NCI-H2029 treated with DMSO at 0.1 percent for 48 hours (cell line): ENCODE results near the gene PRPF4.
"Not testable (repeated sequence)": the region's sequence is repeated elsewhere in the genome, so short reads cannot be mapped to it uniquely, and the experiment has no call there.

Experiments used
- DNase-seq: peaks from one replicate; lab custom pipeline; 2025; lab: John Stamatoyannopoulos, UW

Gene PRPF4

DNA sequence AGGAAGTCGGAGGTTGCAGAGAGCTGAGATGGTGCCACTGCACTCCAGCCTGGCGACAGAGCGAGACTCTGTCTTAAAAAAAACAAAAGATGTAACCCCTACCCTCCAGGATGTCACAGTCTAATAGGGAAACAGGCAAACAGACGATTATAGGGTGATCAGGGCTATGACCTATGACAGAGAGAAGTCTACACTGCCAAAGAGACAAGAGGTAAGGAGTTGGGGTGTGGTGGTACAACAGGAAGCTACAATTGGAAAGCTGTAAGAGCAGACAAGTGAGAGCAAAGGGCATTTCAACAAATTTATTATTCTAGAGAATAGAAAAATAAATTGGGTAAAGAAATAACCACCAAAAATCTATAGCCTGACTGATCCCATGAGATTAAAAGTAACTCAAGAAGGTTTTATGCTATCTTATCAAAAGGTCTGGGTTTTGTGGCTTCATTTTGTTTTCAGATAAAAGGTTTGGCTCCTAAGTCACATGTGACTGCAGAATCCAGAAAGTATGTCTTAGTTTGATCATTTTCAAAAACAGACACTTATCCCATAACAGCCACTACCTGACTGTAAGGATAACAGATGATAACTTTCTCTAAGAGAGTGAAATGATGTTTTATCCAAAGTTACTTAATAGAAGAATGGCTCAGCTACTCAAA is 7.4 kb upstream of the PRPF4 start:
- no peak for DNase-seq

DNA sequence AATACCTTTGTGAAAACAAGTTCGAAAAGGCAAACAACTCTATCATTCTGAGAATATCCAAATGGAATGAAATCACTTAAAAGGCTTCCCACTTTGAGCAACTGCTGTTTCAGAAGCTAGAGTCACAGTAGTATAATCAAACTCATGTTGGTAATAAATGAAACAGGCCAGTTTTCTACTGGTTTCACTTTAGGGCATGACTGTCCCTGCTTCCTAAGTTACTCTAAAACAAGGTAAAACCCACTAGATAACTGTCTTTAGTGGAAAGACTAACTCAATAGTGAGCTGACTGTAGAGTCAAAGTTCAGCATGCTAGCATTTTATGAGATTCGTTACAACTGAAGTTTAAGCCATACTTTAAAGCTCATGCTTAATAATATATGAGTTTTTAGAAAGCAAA is 6.1 kb upstream of the PRPF4 start:
- DNase-seq, result no peak

DNA sequence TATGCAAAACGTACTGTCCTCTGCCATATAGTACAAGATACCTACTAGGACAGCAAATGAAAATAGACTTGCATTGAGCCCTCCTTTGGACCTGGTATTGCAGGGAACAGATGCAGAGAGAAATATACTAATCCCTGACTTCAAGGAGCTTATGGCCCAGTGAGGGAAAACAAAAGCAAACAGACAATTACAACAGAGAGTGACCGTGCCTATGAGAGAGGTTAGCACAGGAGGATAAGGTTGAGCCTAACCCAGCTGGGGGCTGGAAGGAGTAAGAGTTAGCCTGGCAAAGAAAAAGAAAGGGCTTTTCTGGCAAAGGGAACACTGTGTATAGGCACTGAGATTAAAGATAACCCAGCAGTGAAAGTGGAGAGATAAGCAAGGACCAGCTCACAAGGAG is 5.6 kb upstream of the PRPF4 start:
- no peak for DNase-seq

DNA sequence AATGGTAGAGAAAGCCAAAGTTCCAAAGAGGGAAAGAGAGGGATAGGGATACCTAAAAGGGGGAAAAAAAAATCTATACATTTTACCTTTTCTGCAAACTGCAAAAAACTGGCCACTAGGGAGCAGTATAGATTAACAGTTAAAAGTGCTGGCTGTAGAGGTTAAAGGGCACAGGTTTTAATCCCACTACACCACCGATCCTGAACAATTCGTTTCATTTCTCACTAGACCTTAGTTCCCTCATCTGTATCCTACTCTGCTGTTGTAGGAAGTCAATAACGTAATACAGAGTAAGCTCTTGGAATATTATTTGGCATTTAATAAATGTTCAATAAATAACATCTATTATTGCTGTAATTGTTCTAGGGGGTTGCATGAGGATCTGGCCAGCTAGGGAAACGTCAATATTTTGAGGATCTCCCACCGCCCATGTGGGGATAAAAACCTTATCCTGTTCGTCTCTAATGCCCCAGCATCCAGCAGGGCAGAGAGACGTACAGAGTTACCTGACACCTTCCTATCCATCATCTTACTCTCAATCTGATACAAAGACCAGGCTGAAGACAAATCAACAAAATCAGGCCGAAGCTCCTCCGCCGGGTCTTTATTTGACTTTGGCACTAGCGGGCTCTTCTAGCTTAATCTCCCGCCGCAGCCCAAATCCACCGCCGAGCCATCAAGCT is 843 bp upstream of the PRPF4 start:
- DNase-seq, result peak; percentile 59

DNA sequence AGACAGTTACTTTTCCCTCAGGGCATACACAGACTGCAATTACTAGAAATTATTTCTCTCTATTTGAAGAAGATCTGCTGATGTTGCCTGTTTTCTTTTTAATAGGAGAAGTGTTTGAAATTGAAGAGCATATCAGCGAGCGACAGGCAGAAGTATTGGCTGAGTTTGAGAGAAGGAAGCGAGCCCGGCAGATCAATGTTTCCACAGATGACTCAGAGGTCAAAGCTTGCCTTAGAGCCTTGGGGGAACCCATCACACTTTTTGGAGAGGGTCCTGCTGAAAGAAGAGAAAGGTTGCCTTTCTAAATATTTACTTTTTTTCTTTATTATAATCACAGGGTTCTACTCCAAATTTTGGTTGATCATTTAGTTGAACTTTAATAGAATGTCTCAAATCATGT is 3.4 kb downstream of the PRPF4 start:
- no peak for DNase-seq

DNA sequence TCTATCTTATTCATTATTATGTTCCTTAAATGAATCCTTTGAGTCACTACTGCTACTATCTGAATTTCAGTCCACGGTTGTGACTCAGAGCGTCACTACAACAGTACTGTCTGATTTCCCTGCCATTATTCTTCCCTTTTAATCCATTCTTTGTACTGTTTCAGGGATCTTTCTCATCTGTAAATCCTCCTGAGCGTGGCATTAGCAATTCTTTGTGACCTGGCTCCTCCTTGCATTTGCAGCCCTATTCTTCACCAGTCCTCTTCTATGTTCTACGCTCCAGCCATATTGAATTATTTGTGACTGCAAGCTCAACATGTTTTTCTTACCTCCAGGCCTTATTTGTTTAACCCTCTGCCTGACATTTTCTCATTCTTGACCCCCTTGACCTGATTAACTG is 5.9 kb downstream of the PRPF4 start:
- no peak for DNase-seq

DNA sequence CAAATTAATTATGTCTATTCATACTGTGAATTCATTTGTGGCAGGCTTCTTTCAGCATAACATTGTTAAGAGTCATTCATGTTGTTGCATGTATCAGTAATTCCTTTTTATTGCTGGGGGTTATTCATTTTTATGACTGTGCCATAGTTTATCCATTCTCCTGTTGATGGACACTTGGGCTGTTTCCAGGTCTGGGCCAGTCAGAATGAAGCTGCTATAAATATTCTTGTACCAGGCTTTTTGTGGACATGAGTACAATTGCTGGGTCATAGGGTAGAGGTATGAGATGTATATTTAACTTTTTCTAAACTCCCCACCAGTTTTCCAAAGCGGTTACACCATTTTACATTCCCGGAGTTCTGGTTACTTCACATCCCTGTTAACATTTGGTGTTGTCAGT is 13.6 kb downstream of the PRPF4 start:
- DNase-seq, result no peak

DNA sequence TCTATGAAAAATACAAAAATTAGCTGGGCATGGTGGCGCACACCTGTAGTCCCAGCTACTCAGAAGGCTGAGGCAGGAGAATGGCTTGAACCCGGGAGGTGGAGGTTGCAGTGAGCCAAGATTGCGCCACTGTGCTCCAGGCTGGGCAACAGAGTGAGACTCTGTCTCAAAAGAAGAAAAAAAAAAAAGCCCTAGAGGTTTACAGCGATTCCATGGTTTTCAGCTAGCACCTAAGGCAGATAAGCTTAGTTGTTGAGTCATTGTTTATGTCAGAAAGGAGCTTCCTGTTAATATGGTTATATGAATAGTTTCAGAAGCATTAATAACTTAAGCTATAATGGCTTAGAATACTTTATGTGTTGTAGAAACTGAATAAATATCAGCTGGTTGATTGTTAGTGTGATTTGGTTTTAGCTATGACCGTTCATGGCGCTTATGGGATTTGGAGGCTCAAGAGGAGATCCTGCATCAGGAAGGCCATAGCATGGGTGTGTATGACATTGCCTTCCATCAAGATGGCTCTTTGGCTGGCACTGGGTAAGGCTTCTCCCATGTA is 14.7 kb downstream of the PRPF4 start:
- no peak for DNase-seq

DNA sequence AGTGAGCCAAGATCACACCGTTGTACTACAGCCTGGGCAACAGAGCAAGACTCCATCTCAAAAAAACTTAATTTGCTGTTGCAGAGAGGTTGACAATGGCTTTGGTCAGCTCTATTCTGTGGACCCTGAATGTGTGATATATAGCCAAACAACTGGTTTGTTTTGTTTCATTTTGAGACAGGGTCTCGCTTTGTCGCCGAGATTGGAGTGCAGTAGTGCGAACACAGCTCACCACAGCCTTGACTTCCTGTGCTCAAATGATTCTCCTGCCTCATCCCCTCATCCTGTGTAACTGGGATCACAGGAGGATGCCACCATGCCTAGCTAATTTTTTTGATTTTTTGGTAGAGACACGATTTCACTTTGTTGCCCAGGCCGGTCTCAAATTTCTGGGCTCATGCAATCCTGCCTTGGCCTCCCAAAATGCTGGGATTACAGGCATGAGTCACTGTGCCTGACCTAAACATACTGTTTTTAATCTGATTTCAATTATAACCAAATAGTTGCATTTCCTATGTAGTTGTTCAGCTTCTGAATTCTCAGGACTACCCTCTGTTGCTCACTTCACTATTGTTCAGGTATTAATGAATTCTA is 17.9 kb downstream of the PRPF4 start:
- DNase-seq, result no peak

DNA sequence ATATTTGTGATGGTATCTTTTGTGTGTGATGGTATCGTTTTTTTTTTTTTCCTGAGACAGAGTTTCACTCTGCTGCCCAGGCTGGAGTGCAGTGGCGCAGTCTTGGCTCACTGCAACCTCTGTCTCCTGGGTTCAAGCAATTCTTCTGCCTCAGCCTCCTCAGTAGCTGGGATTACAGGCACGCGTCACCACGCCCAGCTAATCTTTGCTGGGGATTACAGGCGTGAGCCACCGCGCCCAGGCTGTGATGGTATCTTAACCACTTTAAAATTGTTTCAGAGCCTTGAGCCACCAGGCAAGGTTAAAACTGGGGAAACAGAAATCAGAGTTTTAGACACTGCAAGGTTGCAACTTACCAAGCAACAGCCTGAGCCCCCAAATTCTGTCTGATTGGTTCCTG is 20.8 kb downstream of the PRPF4 start:
- DNase-seq, result not testable (repeated sequence)

DNA sequence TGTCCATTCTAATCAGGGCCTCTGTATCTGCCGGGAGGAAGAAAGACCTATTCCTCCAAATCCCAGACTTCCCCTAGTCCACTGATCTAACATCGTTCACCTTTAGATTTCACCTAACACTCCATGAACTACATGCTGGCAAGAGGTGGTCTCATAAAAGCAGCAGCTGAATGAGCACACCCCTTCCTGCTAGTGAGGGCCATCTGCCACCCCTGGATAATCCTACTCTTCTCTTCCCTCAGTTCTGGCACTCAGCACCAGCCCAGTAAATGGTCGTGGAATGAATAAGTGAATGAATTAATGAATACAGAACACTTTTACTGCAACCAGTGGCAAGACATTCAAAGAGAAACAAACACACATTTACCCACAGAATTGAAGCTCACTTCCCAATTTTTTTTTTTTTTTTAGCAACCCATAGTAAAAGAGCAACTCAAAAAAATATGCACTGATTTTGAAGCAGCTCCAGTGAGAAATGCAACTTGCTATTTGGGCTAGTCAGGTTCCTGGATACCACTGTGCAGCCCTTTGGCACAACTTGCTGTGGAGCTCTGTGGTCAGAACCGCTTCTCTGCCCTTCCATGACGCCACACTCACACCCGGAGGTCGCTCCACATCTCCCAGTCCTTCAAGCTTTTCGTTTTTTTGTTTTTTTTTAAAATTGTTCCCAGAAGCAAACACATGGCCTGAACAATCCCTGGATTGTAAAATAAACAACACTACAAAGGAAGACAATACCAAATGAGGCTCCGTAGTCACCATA is 21.5 kb downstream of the PRPF4 start:
- DNase-seq, result no peak

DNA sequence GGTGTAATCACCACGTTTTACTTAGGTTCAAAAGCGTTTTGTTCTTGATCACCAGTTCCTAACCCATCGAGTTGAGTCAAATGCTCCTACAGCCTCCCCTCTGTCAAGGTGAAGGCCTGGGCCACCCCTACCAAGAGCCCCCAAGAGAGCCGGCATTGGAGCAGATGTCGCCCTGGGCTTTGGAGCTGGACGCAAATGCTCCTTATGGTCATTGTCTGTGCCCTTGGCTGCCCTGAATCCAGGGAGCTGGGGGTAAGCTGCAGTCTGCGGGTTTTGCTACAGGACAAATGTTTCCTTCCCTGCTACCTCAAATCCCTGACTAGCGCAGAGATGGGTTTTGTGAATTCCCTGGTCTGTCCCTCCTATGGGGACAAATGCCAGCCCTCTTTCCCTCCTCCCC is 22.9 kb downstream of the PRPF4 start:
- DNase-seq, result peak; percentile 59

DNA sequence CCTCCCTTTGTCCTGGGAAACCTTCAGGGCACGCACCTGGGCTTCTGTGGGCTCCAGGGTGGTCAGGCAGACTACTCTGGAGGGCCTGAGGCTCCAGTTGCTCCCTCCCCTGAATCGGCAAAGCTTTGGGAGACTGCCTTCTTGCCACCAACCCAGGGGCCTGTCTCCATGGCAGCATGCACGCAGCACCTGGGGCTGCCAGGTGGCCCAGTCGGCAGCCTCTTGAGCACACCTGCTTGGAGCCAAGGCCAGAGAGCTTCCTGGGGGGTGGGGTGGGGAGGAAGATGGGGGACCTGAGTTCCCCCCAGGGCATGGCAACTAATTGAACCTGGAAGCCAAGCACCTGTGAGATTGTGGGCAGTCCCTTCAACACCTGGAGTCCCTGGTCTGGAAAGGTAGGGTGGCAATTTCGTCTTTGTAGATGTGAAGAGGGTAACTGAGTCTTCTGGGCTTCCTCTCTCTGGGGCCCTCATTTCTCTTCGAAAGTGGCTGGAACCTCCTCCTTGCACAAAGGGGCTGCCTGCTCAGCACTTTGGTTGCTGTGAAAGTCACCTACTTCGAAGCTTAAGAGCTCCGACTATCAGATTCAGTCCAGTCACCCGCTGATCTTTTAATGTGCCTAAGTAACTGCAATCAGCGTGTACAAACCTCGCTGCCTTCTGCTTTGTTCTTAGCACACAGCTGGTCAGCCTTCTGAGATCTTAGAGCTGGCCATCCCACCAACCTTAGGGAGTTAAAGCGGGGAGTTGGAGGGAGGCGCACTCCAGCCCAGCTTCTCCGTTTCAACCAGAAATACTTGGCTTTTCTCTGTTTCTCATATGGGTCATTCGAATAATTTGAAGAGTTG is 23.7 kb downstream of the PRPF4 start:
- peak; percentile 83 for DNase-seq

DNA sequence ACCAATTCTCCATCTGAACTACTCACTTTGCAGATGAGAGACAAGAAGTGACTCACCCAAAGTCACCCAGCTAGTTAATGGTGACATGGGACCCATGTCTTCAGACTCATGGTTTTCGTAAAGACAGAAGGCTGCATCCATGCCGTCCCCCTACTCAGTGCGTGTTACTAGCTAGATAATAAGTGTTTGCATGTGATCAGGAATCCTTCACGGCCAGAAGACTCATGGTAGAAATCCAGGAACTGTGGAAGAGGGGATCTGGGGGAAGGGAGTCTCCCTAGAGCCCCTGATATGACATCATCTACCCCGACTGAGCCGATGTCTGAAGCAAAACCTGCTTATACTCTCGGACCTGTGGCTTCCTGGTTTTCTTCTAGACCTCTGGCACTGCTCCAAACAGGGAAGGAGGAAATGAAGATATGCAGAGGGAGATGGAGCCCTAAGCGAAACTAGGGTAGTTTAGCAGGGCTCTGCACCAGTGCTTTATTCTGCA is 24.4 kb downstream of the PRPF4 start:
- DNase-seq, result peak; percentile 93

DNA sequence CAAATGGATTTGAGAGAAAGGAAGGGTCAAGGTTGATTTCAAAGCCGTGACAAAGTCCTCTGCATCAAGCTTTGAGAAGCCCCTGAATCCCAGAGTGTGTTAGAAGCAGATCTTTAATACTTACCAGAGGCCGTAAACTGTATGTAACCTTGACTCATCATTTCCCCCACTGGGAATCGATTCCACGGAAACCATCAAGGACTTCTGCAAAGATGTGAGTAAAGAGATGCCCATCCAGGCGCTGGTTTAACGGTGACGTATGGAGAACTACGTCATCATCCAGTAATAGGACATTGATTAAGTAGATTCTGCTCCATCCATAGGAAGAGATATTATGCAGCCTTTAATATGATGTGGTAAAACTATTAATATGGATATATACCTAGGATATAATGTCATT is 26.1 kb downstream of the PRPF4 start:
- no peak for DNase-seq

DNA sequence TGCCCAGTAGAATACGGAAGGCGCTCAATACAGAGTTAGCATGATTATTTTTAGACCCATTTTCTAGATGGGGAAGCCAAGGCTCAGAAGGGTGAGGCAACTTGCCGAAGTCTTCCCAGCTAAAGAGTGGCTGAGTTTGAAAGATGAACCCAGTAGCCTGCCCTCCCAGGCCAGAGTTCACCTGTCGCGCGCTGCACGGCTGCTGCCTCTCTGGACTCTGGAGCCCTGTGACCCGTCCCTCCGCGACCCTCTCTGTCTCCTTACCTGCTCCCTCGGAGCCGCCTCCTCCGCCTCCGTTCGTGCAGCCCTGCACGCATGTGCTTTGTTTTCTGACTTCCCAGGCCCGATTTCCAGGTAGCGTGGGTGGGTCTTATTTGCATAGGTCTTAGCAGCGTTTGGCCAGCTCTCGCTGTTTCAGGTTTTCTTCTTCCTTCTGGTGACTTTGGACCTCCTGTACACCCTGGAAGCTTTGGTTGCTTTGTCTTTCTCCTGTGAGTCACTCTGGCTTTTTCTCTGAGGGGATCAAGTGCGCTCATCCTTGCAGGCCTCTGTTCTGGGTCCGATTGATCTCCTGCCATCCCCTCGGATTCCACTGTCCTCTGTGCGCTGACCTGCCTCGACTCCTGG is 27.4 kb downstream of the PRPF4 start, which contains the start of gene RNF183:
Gene RNF183, minus strand, starts transcription at position 585 of the 627 bp plus-strand sequence. CDS start 5,192 bp downstream, outside the sequence.
- DNase-seq, result no peak

DNA sequence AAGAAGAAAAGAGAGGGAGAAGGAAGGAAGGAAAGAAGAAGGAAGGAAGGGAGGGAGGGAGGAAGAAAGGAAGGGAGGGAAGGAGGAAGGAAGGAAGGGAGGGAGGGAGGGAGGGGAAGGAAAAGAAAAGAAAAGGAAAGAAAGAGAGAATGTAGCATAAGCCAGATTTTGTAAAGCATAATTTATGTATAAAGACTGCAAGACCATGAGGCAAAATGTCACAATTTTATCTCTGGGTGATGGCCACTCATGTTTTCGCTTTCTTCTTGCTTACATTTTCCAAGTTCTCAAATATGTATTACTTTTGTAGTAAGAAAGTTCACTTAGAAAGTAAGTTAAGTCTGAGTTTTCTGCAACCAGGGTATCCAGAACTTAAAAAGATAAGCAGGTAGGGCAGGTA is 31.1 kb downstream of the PRPF4 start:
- no peak for DNase-seq

DNA sequence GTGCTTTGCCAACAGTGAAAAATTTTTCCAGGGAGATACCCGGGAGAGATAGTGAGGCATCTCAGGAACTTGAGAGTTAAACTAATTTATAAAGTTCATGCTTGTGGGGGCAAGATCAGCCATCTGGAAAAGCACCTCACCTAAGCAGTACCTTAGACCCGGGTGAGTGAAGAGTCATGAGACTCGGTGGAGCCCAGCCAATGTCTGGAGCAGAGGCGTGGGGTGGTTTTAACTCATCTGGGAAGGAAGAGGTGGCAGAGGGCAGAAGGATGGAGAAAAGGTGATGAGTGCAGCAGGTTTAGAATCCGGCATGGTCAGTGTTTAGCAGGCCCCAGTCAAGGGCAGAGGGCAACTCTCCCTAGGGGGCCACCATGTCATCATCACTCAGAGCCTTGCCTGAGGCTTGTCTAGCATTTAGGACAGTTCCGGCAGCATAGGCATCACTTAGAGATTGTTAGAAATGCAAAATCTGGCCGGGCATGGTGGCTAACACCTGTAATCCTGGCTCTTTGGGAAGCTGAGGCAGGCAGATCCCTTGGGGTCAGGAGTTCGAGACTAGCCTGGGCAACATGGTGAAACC is 32.0 kb downstream of the PRPF4 start:
- no peak for DNase-seq

DNA sequence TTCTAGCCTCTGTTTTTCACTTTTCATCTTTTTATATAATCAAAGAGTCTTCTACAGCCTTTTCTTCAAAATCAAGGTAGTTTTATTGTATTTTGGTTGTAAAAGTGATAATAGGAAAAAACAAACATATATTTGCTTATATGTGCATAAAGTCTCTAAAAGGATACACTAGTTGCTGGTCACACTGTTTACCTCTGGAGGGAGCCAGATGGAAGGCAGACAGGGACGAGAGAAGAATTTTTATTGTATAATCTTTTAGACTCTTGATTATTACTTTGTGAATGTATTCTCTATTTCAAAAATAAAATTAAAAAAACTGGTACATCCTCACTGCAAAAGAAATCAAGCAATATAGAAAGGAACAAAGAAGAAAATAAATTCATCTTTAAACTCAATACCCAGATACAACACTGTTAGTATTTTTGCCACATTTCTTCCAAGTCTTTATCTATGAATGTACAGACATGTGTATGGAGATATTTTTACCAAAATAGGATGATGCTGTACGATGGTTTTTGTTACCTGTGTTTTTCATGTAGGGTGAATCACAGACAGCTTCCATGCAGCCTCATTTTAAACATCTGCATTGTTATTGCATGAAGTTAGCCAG is 33.9 kb downstream of the PRPF4 start:
- DNase-seq, result peak; percentile 11

DNA sequence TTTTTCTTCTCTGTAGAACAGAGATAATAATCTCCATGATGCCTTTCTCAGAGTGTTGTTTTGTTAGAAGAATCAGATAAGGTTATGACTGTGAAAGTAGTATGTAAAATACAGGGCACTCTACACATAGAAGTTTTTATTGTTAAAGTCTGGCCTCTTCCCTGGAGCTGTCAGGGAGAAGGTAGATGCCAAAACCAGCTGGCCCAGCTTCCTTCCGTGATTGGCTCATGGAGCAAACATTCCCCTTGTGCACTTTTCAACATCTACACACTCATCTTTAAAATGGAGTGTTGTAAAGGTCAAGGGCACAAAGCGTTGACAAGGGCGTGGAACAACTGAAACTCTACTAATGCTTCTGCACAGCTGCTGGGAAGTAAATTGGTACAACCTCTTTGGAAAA is 35.1 kb downstream of the PRPF4 start:
- DNase-seq, result no peak
